ENCODE results near the gene PPOX.

The PPOX gene

GRCh38 chr1:161196521-161197451, 30.6 kb downstream of the PPOX start:
- no peak for FAIRE-seq
- no peak for DNase-seq (ENCODE audit: insufficient read length, low spot score)

DNA sequence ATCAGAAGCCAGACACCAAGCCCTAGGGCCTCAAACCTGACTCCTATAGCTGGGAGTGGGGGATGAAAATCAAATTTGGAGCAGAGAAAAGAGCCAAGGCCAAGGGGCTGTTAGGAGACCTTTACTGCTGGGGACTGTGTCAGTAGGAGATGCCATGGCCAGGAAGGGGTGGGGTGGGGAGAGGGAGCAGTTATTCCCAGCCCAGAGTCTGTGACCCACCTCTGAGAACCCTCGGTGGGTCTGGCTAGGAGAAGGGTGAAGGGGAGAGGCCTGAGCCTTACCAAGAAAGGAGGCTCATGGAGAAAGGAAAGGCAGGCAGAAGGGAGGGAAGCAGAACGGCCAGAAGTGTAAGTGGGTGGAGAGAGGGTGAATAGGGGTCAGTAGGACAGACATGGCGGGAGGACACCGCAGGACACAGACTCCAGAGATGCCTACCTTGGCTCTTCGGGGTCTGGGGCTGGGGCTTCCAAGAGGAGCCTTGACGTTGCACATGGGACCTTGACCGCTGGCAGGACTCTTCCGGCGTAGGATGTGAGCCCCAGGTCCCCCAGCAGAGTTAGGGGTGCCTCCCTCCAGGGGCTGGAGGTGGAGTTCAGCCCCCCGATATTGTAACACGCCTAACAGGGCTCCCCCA, 31.5 kb downstream of the PPOX start:
- FAIRE-seq = no peak
- DNase-seq (ENCODE audit: insufficient read length, low spot score) = no peak

DNA sequence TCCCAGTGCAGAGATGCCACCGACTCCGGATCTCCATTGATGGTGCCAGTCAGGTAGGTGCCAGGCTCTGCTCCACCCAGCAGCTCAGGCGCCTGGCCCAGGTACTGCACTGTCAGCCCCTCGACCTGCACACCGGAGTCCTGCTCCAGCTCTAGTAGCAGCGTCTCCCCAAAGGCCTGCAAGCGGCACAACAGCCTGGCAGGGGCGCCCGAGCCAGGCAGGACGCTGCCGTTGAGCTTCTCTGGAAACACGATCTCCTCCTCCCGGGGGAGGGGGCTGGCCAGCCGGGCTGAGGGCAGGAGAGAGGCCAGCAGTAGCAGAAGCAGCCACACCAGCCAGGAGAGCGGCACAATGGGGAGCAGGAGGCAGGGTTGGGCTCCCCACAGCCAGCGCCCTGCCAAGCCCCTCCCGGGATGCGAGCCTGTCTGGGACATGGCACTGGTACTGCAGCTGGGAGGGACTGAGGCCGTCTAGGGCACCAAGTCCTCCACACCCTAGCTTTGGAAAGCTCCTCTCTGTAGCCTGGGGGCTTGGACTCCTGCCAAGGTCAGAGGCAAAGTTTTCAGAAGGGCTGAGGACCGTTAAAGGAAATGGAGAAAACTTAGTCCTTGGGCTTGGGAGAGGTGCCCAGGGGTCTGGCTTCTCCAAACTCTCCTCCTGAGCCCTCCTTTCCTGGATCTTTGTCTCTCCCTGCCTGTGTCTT, 32.1 kb downstream of the PPOX start:
- DNase-seq (ENCODE audit: insufficient read length, low spot score) = peak; percentile 33
- FAIRE-seq = no peak

- DNase-seq (ENCODE audit: insufficient read length, low spot score) (no peak), FAIRE-seq (no peak)
Observed at GRCh38 chr1:161198897-161199431, 32.7 kb downstream of the PPOX start, which contains the start of gene ADAMTS4. TSS of gene ADAMTS4 (minus strand) at chr1:161199054. CDS start at chr1:161198627, 427 bp downstream.

DNA sequence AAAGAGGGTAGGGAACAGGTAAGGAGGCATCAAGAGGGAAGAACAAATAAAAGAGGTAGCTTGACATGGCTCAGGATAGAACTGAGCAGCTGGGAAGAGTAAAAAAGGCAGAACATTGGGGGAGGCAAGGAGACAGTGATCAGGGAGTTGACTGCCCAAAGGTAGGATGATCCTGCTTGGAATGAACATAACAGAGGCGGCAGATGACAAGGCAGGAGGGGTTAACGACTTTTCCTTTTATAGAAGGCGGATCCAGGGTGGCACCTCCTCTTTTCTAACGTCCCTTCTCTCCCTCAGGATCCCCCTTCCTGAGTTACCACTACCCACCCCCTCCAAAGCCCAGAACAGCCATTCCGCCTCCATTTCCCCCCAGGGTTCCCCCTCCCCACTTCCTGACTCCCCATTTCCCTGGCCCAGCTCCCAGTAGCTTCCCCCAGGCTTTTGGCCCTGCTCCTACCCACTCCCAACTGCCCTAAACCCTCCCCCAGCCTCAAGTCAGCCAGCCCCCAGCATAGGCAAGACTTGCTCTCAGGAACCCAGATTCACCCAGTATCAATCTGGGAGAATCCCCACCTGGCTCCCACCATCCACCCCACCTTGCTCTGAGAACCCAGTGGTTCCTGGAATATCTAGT, 33.4 kb downstream of the PPOX start:
- no peak for FAIRE-seq
- no peak for DNase-seq (ENCODE audit: insufficient read length, low spot score)

GRCh38 chr1:161200421-161200991, 34.3 kb downstream of the PPOX start:
- no peak for DNase-seq (ENCODE audit: insufficient read length, low spot score)
- no peak for FAIRE-seq

DNA sequence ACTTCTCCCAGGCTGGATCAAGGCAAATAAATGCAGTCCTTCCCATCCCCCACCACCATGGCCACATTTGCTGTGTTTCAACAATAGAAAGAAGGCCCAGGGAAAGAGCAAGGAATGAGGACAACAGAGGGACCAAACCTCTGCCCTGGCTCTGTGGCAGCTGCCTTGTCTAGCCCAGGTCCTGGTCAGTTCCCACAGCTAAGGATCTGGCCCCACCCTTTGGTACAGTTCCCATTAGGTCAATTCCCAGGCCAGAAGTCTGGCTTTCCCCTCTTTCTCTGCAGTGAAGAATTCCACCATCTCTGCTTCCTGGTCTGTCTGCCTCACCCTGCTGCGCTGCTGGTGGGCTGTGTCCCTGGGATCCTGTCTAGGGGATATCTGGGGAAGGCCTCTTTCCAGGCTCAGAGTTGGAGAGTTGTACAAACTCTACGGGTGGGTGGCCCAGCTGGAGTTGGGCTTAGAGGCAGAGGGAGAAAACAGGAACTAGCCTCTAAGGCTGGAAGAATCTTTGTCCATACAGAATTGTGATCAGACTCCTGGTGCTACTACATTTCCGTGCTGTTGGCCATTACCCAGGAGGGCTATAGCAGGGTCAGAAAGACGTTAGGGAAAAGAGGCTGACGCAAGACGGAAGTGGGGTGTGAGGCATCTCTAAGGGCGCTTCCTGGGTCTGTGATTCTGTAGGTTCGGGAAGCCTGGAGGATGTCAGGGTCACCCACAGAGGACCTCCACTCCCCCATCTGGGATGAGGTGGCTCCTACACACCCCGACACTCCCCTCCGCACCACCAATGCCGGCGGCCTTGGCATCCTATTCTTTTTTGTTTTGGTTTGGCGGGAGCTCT, 35.0 kb downstream of the PPOX start:
- FAIRE-seq (no peak), DNase-seq (ENCODE audit: insufficient read length, low spot score) (no peak)

DNA sequence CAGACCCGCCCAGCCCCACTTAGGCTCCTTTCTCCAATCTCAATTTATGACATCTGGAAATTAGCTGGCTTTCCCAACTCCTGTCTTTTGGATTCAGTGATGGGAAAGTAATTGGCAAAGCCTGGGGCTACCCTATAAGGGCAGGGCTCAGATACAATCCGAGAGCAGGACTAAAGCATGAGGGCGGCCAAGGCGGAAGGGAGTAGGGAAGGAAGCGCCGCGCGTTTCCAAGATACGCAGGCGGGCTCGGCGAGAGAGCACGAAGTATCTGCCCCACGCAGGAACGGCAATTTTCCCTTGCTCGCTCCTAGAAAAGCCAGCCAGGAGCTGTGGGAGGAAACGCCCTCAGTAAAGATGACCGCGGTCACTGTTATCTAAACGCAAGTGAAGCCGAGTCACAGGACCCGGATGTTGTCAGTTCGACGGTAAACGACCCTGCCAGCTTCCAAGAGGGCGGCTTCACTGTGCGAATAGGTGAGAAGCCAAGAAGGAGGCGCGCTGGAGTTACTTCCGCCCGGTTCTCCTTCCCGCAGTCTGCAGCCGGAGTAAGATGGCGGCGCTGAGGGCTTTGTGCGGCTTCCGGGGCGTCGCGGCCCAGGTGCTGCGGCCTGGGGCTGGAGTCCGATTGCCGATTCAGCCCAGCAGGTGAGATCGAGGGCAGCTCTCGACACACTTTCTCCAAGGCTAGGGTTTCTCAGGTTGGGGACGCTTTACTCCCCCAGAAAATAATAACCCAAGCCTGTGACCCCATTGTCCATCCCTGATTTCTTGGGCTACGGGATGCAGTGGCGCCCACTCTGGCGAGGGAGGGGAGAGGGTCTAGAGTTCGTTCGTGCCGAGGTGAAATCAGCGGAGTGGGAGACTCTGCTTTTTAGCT, 35.8 kb downstream of the PPOX start, which contains the start of gene NDUFS2:
NDUFS2 (plus strand) TSS at position 532 of the 877 bp plus-strand sequence; CDS start at position 551, 19 bp downstream.
- FAIRE-seq = no peak

GRCh38 chr1:161206411-161207140, 40.4 kb downstream of the PPOX start:
- FAIRE-seq (no peak), DNase-seq (ENCODE audit: insufficient read length, low spot score) (no peak)

More for the DNA sequence above, 35.8 kb downstream of the PPOX start, which contains the start of gene NDUFS2:
- peak; percentile 86 for DNase-seq (ENCODE audit: insufficient read length, low spot score)

DNA sequence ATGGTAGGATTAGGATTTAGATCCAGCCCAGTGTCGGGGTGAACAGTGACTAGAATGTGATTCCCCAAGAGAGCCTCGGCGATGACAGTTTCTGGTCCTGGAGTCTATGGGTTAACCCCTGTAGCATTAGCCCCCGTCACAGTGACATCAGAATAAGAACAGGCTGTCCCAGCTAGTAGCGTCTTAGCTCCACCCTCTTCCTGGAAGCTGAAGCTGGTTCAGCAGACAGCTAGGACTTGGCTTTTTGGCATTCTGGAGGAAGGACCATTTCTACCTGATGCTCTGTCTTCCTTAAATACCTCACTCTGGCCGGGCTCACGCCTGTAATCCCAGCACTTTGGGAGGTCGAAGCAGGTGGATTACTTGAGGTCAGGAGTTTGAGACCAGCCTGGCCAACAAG, 40.9 kb downstream of the PPOX start:
- no peak for FAIRE-seq
- DNase-seq (ENCODE audit: insufficient read length, low spot score) = no peak

DNA sequence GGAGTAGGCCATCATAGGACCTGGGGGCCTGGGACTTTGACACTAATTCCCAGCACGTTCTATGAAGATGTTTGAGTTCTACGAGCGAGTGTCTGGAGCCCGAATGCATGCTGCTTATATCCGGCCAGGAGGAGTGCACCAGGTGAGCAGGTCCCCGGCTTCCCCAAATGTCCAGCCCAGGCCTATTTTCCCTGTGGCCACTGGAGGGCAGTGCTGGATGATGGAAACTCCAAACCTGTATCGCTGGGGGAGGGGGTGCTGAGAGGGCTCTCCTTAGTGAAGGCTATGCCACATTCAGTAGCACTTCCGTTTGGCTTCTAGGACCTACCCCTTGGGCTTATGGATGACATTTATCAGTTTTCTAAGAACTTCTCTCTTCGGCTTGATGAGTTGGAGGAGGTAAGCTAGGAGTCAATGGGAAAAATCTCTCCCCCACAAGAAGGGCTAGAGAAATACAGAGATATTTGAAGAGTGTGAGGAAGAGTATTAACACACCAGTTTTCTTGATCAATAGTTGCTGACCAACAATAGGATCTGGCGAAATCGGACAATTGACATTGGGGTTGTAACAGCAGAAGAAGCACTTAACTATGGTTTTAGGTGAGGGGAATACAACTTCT, 43.7 kb downstream of the PPOX start:
- DNase-seq (ENCODE audit: insufficient read length, low spot score) (peak; percentile 67), FAIRE-seq (no peak)

- FAIRE-seq (no peak), DNase-seq (ENCODE audit: insufficient read length, low spot score) (no peak)
Observed at GRCh38 chr1:161214369-161214768, 48.1 kb downstream of the PPOX start.

GRCh38 chr1:161215076-161215475, 48.9 kb downstream of the PPOX start, which contains the start of gene FCER1G:
TSS of gene FCER1G (plus strand) at chr1:161215295. CDS start at chr1:161215322, 27 bp downstream.
- FAIRE-seq = no peak
- no peak for DNase-seq (ENCODE audit: insufficient read length, low spot score)

DNA sequence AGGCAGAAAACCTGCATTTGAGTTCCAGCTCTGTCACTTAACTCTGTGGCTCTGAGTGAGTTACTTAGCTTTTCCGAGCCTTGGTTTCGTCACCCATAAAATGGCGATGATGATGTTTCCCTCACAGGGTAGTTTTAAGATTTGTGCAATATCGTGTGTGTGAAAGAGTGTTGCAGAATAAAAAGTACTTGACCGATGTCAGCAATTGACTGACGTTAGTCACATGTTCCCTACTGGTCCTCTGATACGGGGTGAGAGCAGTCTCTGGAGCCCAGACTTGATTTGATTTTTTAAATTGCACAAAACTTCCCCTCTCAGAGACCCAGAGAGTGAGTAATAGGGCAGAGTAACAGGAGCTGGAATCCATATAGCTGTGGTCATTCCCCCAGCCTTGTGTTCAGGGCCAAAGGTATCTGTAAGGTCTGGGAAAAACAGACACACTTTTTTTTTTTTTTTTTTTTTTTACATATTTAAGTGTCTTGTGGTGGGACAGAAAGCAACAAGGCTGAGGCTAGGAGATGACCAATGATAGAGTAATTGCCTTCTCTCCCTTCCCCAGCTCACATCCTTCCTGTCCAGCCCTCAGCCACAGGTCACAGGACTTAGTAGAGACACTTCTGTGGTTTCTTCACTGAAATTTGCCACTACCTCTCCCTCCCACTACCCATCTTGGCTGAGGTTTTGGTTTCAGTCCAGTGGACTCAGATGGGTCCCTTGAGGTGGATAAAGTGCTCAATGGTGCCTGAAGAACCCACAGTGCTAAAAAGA, 50.9 kb downstream of the PPOX start:
- DNase-seq (ENCODE audit: insufficient read length, low spot score) (no peak), FAIRE-seq (no peak)

DNA sequence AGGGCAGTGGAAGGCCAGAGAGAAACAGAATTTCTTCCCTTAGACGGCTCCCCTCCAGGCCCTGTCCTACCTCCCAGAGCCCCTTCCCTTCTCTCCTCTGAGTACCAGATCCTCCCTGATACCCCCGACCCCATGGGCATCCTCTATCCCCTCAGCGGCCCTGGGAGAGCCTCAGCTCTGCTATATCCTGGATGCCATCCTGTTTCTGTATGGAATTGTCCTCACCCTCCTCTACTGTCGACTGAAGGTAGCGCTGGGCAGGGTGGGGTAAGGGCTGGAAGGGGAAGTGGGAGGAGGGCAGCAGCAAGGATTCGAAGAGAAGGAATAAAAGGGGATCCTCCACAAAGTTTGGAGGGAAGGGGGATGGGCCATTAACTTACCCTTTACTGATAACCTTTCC, 51.6 kb downstream of the PPOX start:
- no peak for DNase-seq (ENCODE audit: insufficient read length, low spot score)
- no peak for FAIRE-seq
